Chondrocyte (in vitro differentiated cells): ENCODE data around the gene NASP. TPM values are rescaled to one million over a fixed set of nuclear protein-coding genes. Genes with fewer than 3 reads are reported as not detected.

Source experiments
- DNase-seq: peaks from one replicate; pipeline ENCODE4 v3.0.0; 2021; ENCODE audit warnings: mixed read lengths, low spot score
- H3K27ac Mint-ChIP-seq: one replicate; pipeline ENCODE4 v1.8.0; 2021; ENCODE audit warnings: mild to moderate bottlenecking, moderate library complexity, mixed read lengths; ENCODE audit not compliant: unreplicated experiment
- H3K27me3 Mint-ChIP-seq: 2 replicates; pipeline ENCODE4 v1.8.0; 2021; ENCODE audit warnings: low read depth, mixed read lengths
- H3K36me3 Mint-ChIP-seq: 2 replicates; pipeline ENCODE4 v1.8.0; 2021; ENCODE audit warnings: low read depth, mixed read lengths
- H3K4me1 Mint-ChIP-seq: 2 replicates; pipeline ENCODE4 v1.8.0; 2021; ENCODE audit warnings: low read depth, mild to moderate bottlenecking, mixed read lengths
- H3K4me3 Mint-ChIP-seq: one replicate; pipeline ENCODE4 v1.8.0; 2021; ENCODE audit warnings: mild to moderate bottlenecking, moderate library complexity, mixed read lengths; ENCODE audit not compliant: unreplicated experiment
- H3K9me3 Mint-ChIP-seq: 2 replicates; pipeline ENCODE4 v1.8.0; 2021; ENCODE audit warnings: low read depth, mixed read lengths
- total RNA-seq: library from RNA; stranded (reverse); gene quantifications from 3 replicates; pipeline ENCODE4 v1.2.1, GENCODE V29; 2021
- TF ChIP-seq, protein P1 (sequence below): fragments of 200-600 bp; sonication (generic); IDR thresholded peaks from 2 replicates; pipeline ENCODE4 v1.5.0; 2021; ENCODE audit warnings: antibody characterized with exemption, mild to moderate bottlenecking, moderate library complexity

NASP gene
- total RNA-seq, 1 donor from 2014 or later = 42.3 TPM

DNA sequence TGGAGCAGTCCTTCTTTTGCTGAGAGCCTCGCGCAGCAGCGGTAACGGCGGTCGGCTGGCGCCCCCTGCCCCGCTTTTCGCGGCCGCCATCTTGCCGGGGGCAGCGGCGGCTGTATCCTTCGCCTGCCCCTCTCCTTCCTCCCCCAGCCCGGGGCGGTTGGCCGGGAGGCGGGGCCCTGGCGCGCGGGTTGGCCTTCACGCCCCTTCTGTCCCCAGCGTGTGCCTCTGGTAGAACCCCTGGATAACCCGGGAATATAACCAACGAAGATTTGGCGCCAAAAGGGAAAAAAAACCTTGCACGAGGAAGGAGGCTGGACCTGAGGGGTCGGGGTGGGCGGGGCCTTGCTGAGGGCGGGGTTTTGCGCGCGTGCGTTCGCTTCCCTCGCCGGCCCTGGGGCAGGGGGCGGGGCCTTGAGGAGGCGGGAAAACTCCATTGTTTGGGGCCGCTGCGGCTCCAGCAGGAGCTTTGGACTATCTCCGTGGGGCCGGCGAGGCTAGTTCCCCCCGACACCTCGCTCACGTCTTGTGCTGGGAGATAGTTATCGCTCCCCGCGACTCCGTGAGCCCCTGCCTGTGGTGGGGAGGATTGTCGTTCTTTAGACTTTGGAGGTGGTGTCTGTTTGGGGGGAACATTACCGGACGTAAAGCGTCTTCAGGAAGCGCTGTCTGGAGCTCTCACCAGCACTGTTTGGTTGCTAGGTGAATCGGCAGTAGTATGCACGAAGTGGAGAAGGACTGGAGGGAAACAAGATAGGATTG, 689 bp downstream of the NASP start:
- Mint-ChIP-seq H3K27me3 (no peaks in the 10 kb centered on the region), H3K4me3 (peak overlapping the region; percentile 91)

DNA sequence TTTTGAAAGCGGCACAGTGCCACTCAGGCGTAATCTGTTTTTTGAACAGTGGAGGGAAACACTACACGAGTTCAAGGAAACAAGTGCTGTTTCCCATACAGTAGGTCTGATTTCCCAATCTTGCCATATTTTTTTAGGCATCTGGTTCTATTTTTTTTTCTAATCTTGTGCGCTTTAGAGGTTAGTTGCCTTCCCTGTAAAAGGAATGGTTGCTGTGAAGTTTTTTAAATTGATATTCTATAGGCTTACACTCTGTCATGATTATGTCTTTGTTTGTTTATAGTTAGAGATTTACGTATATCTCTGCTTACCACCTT, 1.2 kb downstream of the NASP start:
- no peaks in the 10 kb centered on the region for H3K36me3 Mint-ChIP-seq
- no peak for DNase-seq
- peak overlapping the region; percentile 91 for H3K4me3 Mint-ChIP-seq
- TF ChIP-seq, protein P1, sequence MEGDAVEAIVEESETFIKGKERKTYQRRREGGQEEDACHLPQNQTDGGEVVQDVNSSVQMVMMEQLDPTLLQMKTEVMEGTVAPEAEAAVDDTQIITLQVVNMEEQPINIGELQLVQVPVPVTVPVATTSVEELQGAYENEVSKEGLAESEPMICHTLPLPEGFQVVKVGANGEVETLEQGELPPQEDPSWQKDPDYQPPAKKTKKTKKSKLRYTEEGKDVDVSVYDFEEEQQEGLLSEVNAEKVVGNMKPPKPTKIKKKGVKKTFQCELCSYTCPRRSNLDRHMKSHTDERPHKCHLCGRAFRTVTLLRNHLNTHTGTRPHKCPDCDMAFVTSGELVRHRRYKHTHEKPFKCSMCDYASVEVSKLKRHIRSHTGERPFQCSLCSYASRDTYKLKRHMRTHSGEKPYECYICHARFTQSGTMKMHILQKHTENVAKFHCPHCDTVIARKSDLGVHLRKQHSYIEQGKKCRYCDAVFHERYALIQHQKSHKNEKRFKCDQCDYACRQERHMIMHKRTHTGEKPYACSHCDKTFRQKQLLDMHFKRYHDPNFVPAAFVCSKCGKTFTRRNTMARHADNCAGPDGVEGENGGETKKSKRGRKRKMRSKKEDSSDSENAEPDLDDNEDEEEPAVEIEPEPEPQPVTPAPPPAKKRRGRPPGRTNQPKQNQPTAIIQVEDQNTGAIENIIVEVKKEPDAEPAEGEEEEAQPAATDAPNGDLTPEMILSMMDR = peak; percentile 48
- no peaks in the 10 kb centered on the region for H3K9me3 Mint-ChIP-seq
- no peaks in the 10 kb centered on the region for H3K27me3 Mint-ChIP-seq
- peak overlapping the region; percentile 95 for H3K27ac Mint-ChIP-seq
- H3K4me1 Mint-ChIP-seq = peaks cover 21% of the 10 kb centered on the region

More for the DNA sequence above, 689 bp downstream of the NASP start:
- Mint-ChIP-seq H3K4me1 (peaks cover 21% of the 10 kb centered on the region), H3K27ac (peak overlapping the region; percentile 98), H3K36me3 (no peaks in the 10 kb centered on the region), H3K9me3 (no peaks in the 10 kb centered on the region)
- DNase-seq = peak; percentile 94
- TF ChIP-seq, protein P1 = peak; percentile 50

DNA sequence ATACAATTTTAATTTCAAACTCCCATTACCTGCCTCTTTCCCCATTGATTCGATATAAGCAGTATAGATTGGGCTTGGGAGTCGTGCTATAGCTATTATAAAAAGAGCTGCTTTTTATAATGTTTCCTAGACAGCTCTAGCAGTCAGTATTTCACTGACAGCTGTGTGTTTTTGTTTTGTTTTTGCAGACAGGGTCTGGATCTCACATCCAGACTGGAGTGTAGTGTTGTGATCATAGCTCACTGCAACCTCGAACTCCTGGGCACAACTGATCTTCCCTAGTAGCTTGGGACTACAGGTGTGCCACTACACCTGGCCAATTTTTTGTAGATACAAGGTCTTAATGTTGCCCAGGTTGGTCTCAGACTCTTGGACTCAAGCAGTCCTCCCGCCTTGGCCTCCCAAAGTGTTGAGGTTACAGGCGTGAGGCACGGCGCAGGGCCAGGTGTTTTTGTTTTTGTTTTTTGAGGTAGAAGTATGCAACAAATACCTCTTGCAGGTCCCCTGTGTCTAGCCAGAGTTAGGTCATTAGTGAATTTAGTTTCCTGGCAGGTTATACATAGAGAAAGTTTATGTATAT, 1.7 kb downstream of the NASP start:
- TF ChIP-seq, protein P1 = no peak
- no peak for DNase-seq
- Mint-ChIP-seq H3K27ac (peak overlapping the region; percentile 95), H3K4me1 (peaks cover 21% of the 10 kb centered on the region), H3K4me3 (peak overlapping the region; percentile 91), H3K27me3 (no peaks in the 10 kb centered on the region), H3K9me3 (no peaks in the 10 kb centered on the region), H3K36me3 (no peaks in the 10 kb centered on the region)

DNA sequence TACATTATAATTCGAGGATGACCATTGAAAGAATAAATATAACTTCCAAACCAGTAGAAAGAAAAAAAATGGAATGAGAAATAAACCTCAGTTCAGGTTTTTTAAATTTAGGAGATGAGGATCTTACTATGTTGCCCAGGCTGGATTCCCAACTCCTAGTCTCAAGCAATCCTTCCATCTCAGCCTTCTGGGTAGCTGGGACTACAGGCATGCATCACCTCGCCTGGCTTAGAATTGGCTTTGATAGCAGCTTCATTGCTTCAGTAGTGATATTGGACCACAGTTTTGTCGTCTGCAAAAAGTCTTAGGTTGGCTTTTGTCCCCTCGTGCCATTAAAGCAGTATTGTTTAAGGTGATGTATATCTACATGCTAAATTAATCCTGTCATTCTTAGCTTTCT, 2.9 kb downstream of the NASP start:
- Mint-ChIP-seq H3K9me3 (no peaks in the 10 kb centered on the region), H3K4me3 (no peak overlapping the region), H3K36me3 (no peaks in the 10 kb centered on the region), H3K4me1 (peaks cover 21% of the 10 kb centered on the region), H3K27ac (peak overlapping the region; percentile 66), H3K27me3 (no peaks in the 10 kb centered on the region)
- no peak for DNase-seq
- TF ChIP-seq, protein P1 = no peak

DNA sequence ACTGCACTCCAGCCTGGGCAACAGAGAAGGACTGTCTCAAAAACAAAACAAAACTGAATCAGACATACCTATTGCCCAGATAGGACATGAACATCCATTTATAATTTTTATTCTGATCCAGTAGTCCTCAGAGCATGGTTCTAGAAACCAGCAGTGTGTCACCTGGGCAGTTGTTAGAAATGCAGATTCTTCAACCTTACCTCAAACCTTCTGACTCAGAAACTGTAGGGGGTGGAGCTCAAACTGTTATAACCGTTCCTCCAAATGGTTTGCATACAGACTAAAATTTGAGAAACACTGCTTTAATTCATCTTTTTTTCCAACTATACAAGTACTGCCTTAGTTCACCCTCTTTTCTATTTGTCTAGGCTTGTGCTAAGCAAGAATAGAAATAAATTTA, 6.0 kb downstream of the NASP start:
- Mint-ChIP-seq H3K36me3 (peaks cover 4% of the 10 kb centered on the region), H3K4me1 (peaks cover 18% of the 10 kb centered on the region), H3K9me3 (no peaks in the 10 kb centered on the region), H3K27me3 (no peaks in the 10 kb centered on the region), H3K27ac (no peak overlapping the region), H3K4me3 (no peak overlapping the region)
- TF ChIP-seq, protein P1 = no peak
- no peak for DNase-seq
